A549 (cell line): ENCODE data around the gene NUDT21. TPM values are rescaled to one million over a fixed set of nuclear protein-coding genes. Genes with fewer than 3 reads are reported as not detected.

ENCODE experiments used
- ATAC-seq, 2 experiments: fragments of 200-7000 bp in 1 of 2; fragments of >200 bp in 1 of 2; cut with Nextera tagmentation in 1 of 2; cut with Tn5 transposase in 1 of 2; 3 replicates each; pipeline versions ENCODE4 v1.8.0 to v1.9.1; 2018 to 2020; ENCODE audit warnings: mild to moderate bottlenecking in 1 of 2, moderate library complexity in 1 of 2
- CTCF ChIA-PET: fragments of 300-600 bp; sonication (Branson Sonifier 250); formaldehyde crosslinking; extraction: SDS; loops from one replicate; lab custom pipeline; 2021; ENCODE audit warnings: antibody characterized with exemption, inconsistent platforms; lab: Yijun Ruan, JAX
- POLR2A ChIA-PET: fragments of 350-600 bp; formaldehyde crosslinking; extraction: SDS; loops from one replicate; lab custom pipeline; 2021; ENCODE audit warnings: antibody characterized with exemption, inconsistent platforms; lab: Yijun Ruan, JAX
- DNase-seq, 2 experiments: peaks; one replicate each; pipeline versions ENCODE4 v3.0.0 to v3.0.0-alpha.2; 2011 to 2016; ENCODE audit warnings: low read depth in 1 of 2, low spot score in 1 of 2
- FAIRE-seq: peaks from 2 replicates; lab custom pipeline; 2011; peaks lifted over from hg19 to GRCh38; lab: Jason Lieb, UNC
- H3K27ac ChIP-seq, 2 experiments: fragments of >200 bp; sonication (Bioruptor Twin); formaldehyde crosslinking; 3 replicates each; pipeline ENCODE4 v1.5.1; 2016 to 2017
- H3K4me1 ChIP-seq: fragments of >200 bp; sonication (Bioruptor Twin); formaldehyde crosslinking; 3 replicates; pipeline ENCODE4 v1.6.1; 2016
- H3K4me2 ChIP-seq: fragments of >200 bp; sonication (Bioruptor Twin); formaldehyde crosslinking; 3 replicates; pipeline ENCODE4 v1.6.1; 2016
- H3K4me3 ChIP-seq: fragments of >200 bp; sonication (Bioruptor Twin); formaldehyde crosslinking; 3 replicates; pipeline ENCODE4 v1.5.1; 2016
- H3K9me3 ChIP-seq: fragments of >200 bp; sonication (Bioruptor Twin); formaldehyde crosslinking; 3 replicates; pipeline ENCODE4 v1.6.1; 2016
- CBX2 ChIP-seq: fragments of 200-600 bp; sonication (generic); IDR thresholded peaks from 2 replicates; pipeline ENCODE4 v1.6.1; 2016; ENCODE audit warnings: low read depth, mild to moderate bottlenecking, borderline replicate concordance
- CBX8 ChIP-seq: fragments of 200-600 bp; sonication (generic); IDR thresholded peaks from 2 replicates; pipeline ENCODE4 v1.6.1; 2016
- CEBPB ChIP-seq, 2 experiments: fragments of >200 bp in 1 of 2; sonication (Bioruptor Twin) in 1 of 2; formaldehyde crosslinking in 1 of 2; IDR thresholded peaks; 2 replicates each; pipeline ENCODE4 v1.6.1; 2012 to 2016
- EHF ChIP-seq: fragments of 250-450 bp; sonication (Bioruptor Pico); IDR thresholded peaks from 2 replicates; pipeline ENCODE4 v1.5.0; 2020; ENCODE audit warnings: mild to moderate bottlenecking
- EHMT2 ChIP-seq: fragments of 200-600 bp; sonication (generic); IDR thresholded peaks from 2 replicates; pipeline ENCODE4 v1.6.1; 2016; ENCODE audit warnings: antibody characterized with exemption, low read depth, mild to moderate bottlenecking, moderate library complexity
- EP300 ChIP-seq, 2 experiments: fragments of >200 bp; sonication (Bioruptor Twin); formaldehyde crosslinking; IDR thresholded peaks; 2 replicates in 1 of 2; 3 replicates in 1 of 2; pipeline ENCODE4 v1.6.1; 2016 to 2017
- FOSL2 ChIP-seq, 2 experiments: fragments of 450-650 bp in 1 of 2; fragments of >200 bp in 1 of 2; sonication (Bioruptor Twin) in 1 of 2; formaldehyde crosslinking; IDR thresholded peaks; 2 replicates each; pipeline versions ENCODE4 v1.5.0 to v1.6.1; 2016 to 2020; ENCODE audit warnings: mild to moderate bottlenecking in 1 of 2, moderate library complexity in 1 of 2
- HOXA7 ChIP-seq: fragments of 250-450 bp; sonication (Bioruptor Pico); IDR thresholded peaks from 2 replicates; pipeline ENCODE4 v1.5.0; 2020; ENCODE audit warnings: mild to moderate bottlenecking, moderate library complexity
- HOXB13 ChIP-seq: fragments of 250-450 bp; sonication (Bioruptor Pico); IDR thresholded peaks from 2 replicates; pipeline ENCODE4 v1.5.0; 2020; ENCODE audit warnings: low read depth, mild to moderate bottlenecking, moderate library complexity
- JUNB ChIP-seq: fragments of >200 bp; sonication (Bioruptor Twin); formaldehyde crosslinking; IDR thresholded peaks from 2 replicates; pipeline ENCODE4 v1.6.1; 2016
- MYC ChIP-seq: IDR thresholded peaks from 2 replicates; pipeline ENCODE4 v1.6.1; 2012; ENCODE audit warnings: mild to moderate bottlenecking, inconsistent platforms, low read length, improper control_type of control experiment, borderline replicate concordance
- NPAS2 ChIP-seq: fragments of 250-450 bp; sonication (Bioruptor Pico); IDR thresholded peaks from 2 replicates; pipeline ENCODE4 v1.8.0; 2022; ENCODE audit warnings: mild to moderate bottlenecking, moderate library complexity, borderline replicate concordance
- NR3C1 ChIP-seq: fragments of >200 bp; sonication (Bioruptor Twin); formaldehyde crosslinking; IDR thresholded peaks from 3 replicates; pipeline ENCODE4 v1.6.1; 2017
- RARB ChIP-seq: fragments of 250-450 bp; sonication (Bioruptor Pico); IDR thresholded peaks from 2 replicates; pipeline ENCODE4 v1.8.0; 2021; ENCODE audit warnings: mild to moderate bottlenecking, moderate library complexity
- RNF2 ChIP-seq: fragments of 200-600 bp; sonication (generic); IDR thresholded peaks from 2 replicates; pipeline ENCODE4 v1.6.1; 2016; ENCODE audit warnings: low read depth, mild to moderate bottlenecking, antibody characterized with exemption, moderate library complexity, borderline replicate concordance
- SREBF2 ChIP-seq: fragments of 450-650 bp; IDR thresholded peaks from 2 replicates; pipeline ENCODE4 v1.6.1; 2014; ENCODE audit warnings: mild to moderate bottlenecking, moderate library complexity
- TFCP2L1 ChIP-seq: fragments of 250-450 bp; sonication (Bioruptor Pico); IDR thresholded peaks from 2 replicates; pipeline ENCODE4 v1.5.0; 2021; ENCODE audit warnings: mild to moderate bottlenecking
- TP53 ChIP-seq: fragments of 250-450 bp; sonication (Bioruptor Pico); IDR thresholded peaks from 2 replicates; pipeline ENCODE4 v1.5.0; 2021; ENCODE audit warnings: mild to moderate bottlenecking, moderate library complexity
- WGBS: methylation state at CpG from one replicate; pipeline ENCODE4 v1.1.6; 2017; ENCODE audit errors: missing lambda C conversion rate; 5-methylcytosine and 5-hydroxymethylcytosine counted together
- polyA plus RNA-seq, 4 experiments: library from polyadenylated mRNA; depleted of rRNA in 3 of 4; stranded (reverse); fragments of >200 nt; fragmentation: RNase III in 1 of 4; extraction: RNeasy Plus Mini Kit Qiagen cat#74134 plus additional on column Dnase treatment in 1 of 4; gene quantifications; 2 replicates in 3 of 4; 3 replicates in 1 of 4; pipeline ENCODE4 v1.2.3, GENCODE V29; 2011 to 2017
- TF ChIP-seq, protein P1 (sequence below): IDR thresholded peaks from 2 replicates; pipeline ENCODE4 v1.6.1; 2012
- TF ChIP-seq, protein P2 (sequence below): fragments of >200 bp; sonication (Bioruptor Twin); formaldehyde crosslinking; IDR thresholded peaks from 2 replicates; pipeline ENCODE4 v1.6.1; 2016
- TF ChIP-seq, protein P3 (sequence below): fragments of 450-650 bp; IDR thresholded peaks from 2 replicates; pipeline ENCODE4 v1.6.1; 2014; ENCODE audit warnings: antibody characterized with exemption
- TF ChIP-seq, protein P4 (sequence below): fragments of 250-450 bp; sonication (Bioruptor Pico); IDR thresholded peaks from 2 replicates; pipeline ENCODE4 v1.5.0; 2021; ENCODE audit warnings: mild to moderate bottlenecking, moderate library complexity, borderline replicate concordance

Gene NUDT21
- polyA plus RNA-seq, 2 of the 4 experiments (the other 2 are of a cell fraction): 58.7 to 153 TPM

DNA sequence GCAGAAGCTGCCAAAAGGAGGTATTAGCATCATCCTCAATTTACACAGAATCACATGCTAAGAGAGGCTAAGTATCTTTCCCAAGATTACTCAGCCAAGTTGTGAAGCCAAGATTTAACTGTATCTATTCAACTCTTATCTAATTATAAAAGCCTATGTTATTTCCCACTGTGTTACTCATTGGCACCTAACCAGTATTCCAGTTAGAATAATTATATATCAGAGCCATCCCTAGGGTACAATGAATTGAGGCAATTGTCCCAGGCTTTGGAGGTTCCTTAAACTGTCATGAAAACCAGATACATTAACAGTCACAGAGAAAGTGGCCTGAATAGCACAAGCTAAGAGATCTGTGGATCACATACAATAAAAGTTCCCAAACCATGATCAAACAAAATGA lies 14.9 kb downstream of the NUDT21 start:
- H3K27ac ChIP-seq: no peak overlapping the region
- ChIA-PET POLR2A (no interaction called here), CTCF (interaction anchor here (0.6 to 0.7 kb wide), 2 partner anchors 35 to 73 kb away, joined by 3 to 5 read pairs; no protein-coding TSS in a partner anchor)
- no peak for DNase-seq
- FAIRE-seq: no peak
- TF ChIP-seq, protein P1, sequence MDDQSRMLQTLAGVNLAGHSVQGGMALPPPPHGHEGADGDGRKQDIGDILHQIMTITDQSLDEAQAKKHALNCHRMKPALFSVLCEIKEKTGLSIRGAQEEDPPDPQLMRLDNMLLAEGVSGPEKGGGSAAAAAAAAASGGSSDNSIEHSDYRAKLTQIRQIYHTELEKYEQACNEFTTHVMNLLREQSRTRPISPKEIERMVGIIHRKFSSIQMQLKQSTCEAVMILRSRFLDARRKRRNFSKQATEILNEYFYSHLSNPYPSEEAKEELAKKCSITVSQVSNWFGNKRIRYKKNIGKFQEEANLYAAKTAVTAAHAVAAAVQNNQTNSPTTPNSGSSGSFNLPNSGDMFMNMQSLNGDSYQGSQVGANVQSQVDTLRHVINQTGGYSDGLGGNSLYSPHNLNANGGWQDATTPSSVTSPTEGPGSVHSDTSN: no peak
- TF ChIP-seq TP53 (CRISPR knock-in tag) (no peak), HOXB13 (CRISPR knock-in tag) (no peak), NPAS2 (no peak), HOXA7 (CRISPR knock-in tag) (no peak), NR3C1 (no peak)
- H3K4me2 ChIP-seq: no peak overlapping the region
- no peak overlapping the region for H3K4me3 ChIP-seq
- H3K4me1 ChIP-seq: no peaks in the 10 kb centered on the region
- H3K9me3 ChIP-seq: no peaks in the 10 kb centered on the region
- no peak for ATAC-seq

DNA sequence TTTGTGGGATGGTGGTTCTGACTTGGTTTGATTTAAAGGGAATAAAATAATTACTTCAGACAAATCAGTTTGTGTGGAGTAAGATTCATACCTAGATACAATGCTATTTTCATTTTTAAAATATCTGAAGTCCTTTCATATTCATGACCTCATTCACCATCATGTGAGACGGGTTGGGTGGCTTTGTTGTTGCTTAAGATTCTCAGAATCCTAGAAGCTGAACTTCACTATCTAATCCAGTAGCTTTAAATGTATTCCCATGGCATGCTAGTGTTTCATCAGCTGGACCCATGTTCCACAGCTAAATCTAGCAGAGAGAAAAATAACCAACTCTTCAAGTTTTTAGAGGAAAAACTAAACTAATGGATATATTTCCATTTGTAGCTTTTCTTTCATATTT lies 23.0 kb downstream of the NUDT21 start:
- DNase-seq (no peak), FAIRE-seq (no peak)
- Histone ChIP-seq H3K4me2 (no peak overlapping the region), H3K4me1 (peaks cover 22% of the 10 kb centered on the region)
- WGBS: 86% methylated on average over 1 of the region's 1 CpG
- TF ChIP-seq CBX8 (no peak), CBX2 (no peak), MYC (no peak), RNF2 (no peak), RARB (CRISPR knock-in tag) (no peak), EHF (no peak), CEBPB (IDR thresholded peaks at IDR 0.05) (no peak), EHMT2 (no peak), SREBF2 (no peak), FOSL2 (IDR thresholded peaks at IDR 0.05) (no peak), FOSL2 (CRISPR knock-in tag; IDR thresholded peaks at IDR 0.05) (no peak), EP300 (IDR thresholded peaks at IDR 0.05) (no peak), TFCP2L1 (CRISPR knock-in tag) (no peak), NR3C1 (no peak), JUNB (no peak)
- TF ChIP-seq, protein P1: no peak
- TF ChIP-seq, protein P2, sequence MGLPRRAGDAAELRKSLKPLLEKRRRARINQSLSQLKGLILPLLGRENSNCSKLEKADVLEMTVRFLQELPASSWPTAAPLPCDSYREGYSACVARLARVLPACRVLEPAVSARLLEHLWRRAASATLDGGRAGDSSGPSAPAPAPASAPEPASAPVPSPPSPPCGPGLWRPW: no peak
- TF ChIP-seq, protein P3, sequence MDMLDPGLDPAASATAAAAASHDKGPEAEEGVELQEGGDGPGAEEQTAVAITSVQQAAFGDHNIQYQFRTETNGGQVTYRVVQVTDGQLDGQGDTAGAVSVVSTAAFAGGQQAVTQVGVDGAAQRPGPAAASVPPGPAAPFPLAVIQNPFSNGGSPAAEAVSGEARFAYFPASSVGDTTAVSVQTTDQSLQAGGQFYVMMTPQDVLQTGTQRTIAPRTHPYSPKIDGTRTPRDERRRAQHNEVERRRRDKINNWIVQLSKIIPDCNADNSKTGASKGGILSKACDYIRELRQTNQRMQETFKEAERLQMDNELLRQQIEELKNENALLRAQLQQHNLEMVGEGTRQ: no peak
- TF ChIP-seq, protein P4, sequence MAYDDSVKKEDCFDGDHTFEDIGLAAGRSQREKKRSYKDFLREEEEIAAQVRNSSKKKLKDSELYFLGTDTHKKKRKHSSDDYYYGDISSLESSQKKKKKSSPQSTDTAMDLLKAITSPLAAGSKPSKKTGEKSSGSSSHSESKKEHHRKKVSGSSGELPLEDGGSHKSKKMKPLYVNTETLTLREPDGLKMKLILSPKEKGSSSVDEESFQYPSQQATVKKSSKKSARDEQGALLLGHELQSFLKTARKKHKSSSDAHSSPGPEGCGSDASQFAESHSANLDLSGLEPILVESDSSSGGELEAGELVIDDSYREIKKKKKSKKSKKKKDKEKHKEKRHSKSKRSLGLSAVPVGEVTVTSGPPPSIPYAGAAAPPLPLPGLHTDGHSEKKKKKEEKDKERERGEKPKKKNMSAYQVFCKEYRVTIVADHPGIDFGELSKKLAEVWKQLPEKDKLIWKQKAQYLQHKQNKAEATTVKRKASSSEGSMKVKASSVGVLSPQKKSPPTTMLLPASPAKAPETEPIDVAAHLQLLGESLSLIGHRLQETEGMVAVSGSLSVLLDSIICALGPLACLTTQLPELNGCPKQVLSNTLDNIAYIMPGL (CRISPR knock-in tag): no peak
- TF ChIP-seq, all 56 proteins: peak for 0
- Histone ChIP-seq H3K9me3 (no peaks in the 10 kb centered on the region), H3K27ac (no peak overlapping the region), H3K4me3 (no peak overlapping the region)
- CTCF ChIA-PET: interaction anchor here (0.7 kb wide), 1 partner anchor 71 kb away, joined by 3 read pairs; no protein-coding TSS in a partner anchor
- POLR2A ChIA-PET: no interaction called here
- ATAC-seq: no peak
